HCT116 (cell line): ENCODE data around the gene GEMIN2. TPM values are rescaled to one million over a fixed set of nuclear protein-coding genes. Genes with fewer than 3 reads are reported as not detected.

Experiments used
- ATAC-seq: fragments of 200-7000 bp; cut with Tn5 transposase; 2 replicates; pipeline ENCODE4 v1.9.1; 2020; ENCODE audit warnings: mild to moderate bottlenecking, moderate library complexity
- BruUV-seq: library from RNA; stranded (reverse); fragments of 400-500 nt; replicated peaks from 2 replicates; lab custom pipeline; 2021; lab: Mats Ljungman, UMichigan
- CTCF ChIA-PET: fragments of 300-600 bp; sonication (Branson Sonifier 250); formaldehyde crosslinking; loops from one replicate; lab custom pipeline; 2021; ENCODE audit warnings: antibody characterized with exemption; lab: Charles Lee
- POLR2A ChIA-PET: fragments of 300-600, 350-600 bp; sonication (Branson Sonifier 250); formaldehyde crosslinking; loops from one replicate; lab custom pipeline; 2021; ENCODE audit warnings: antibody characterized with exemption; lab: Charles Lee
- RAD21 ChIA-PET, 2 experiments: fragments of 300-600 bp; sonication (Branson Sonifier 250); formaldehyde crosslinking; loops; one replicate each; lab custom pipeline; 2023; ENCODE audit warnings: low total read pairs in 2 of 2; ENCODE audit not compliant: uncharacterized antibody in 2 of 2, unreplicated experiment in 2 of 2, low non-redundant PET in 1 of 2; lab: Charles Lee
- DNase-seq: peaks from one replicate; pipeline ENCODE4 v3.0.0-alpha.2; 2010; ENCODE audit warnings: low read depth, low spot score
- H2AFZ ChIP-seq: fragments of 200-600 bp; shearing (Covaris generic), sonication (generic); 2 replicates; pipeline ENCODE4 v1.6.1; 2017; ENCODE audit warnings: low read depth, mixed run types, mixed read lengths, antibody characterized with exemption, low read length; ENCODE audit not compliant: poor library complexity, severe bottlenecking
- H3K27ac ChIP-seq: 2 replicates; pipeline ENCODE4 v1.5.1; 2012; ENCODE audit warnings: low read depth, low read length
- H3K27me3 ChIP-seq: fragments of 200-600 bp; sonication (generic); 2 replicates; pipeline ENCODE4 v1.6.1; 2016; ENCODE audit warnings: mixed run types, low read length, mixed read lengths; ENCODE audit not compliant: insufficient read depth
- H3K36me3 ChIP-seq, 2 experiments: fragments of 200-500 bp in 1 of 2; fragments of 200-600 bp in 1 of 2; sonication (Bioruptor generic) in 1 of 2; sonication (generic) in 1 of 2; 2 replicates each; pipeline versions ENCODE4 v1.5.1 to v1.6.1; 2014 to 2016; ENCODE audit warnings: low read length in 2 of 2, inconsistent platforms in 1 of 2, mixed read lengths in 1 of 2, mixed run types in 1 of 2; ENCODE audit not compliant: insufficient read depth in 2 of 2, control insufficient read depth in 1 of 2
- H3K4me1 ChIP-seq, 2 experiments: fragments of 200-600 bp in 1 of 2; sonication (generic) in 1 of 2; 2 replicates each; pipeline versions ENCODE4 v1.5.1 to v1.6.1; 2012 to 2017; ENCODE audit warnings: low read length in 2 of 2, inconsistent platforms in 1 of 2, mild to moderate bottlenecking in 1 of 2, mixed read lengths in 1 of 2, mixed run types in 1 of 2, moderate library complexity in 1 of 2; ENCODE audit not compliant: insufficient read depth in 2 of 2, control insufficient read depth in 1 of 2
- H3K4me2 ChIP-seq: fragments of 200-600 bp; sonication (generic); 2 replicates; pipeline ENCODE4 v1.6.1; 2017; ENCODE audit warnings: mixed run types, low read length, mixed read lengths
- H3K4me3 ChIP-seq, 2 experiments: fragments of 200-600 bp in 1 of 2; sonication (generic) in 1 of 2; replicated peaks in 1 of 2; 2 replicates each; pipeline ENCODE4 v1.5.1; 2011 to 2016; ENCODE audit warnings: low read length in 2 of 2, control low read depth in 1 of 2, low read depth in 1 of 2, mild to moderate bottlenecking in 1 of 2, mixed read lengths in 1 of 2, mixed run types in 1 of 2
- H3K79me2 ChIP-seq: fragments of 200-600 bp; sonication (generic); 2 replicates; pipeline ENCODE4 v1.6.1; 2017; ENCODE audit warnings: mild to moderate bottlenecking, mixed run types, low read length, moderate library complexity, mixed read lengths; ENCODE audit not compliant: insufficient read depth
- H3K9ac ChIP-seq: fragments of 200-600 bp; sonication (generic); 2 replicates; pipeline ENCODE4 v1.6.1; 2016; ENCODE audit warnings: low read length, mixed read lengths
- H3K9me2 ChIP-seq: fragments of 200-600 bp; sonication (generic), shearing (Covaris generic); 2 replicates; pipeline ENCODE4 v1.6.1; 2017; ENCODE audit warnings: mixed run types, mild to moderate bottlenecking, moderate library complexity; ENCODE audit not compliant: insufficient read depth
- H3K9me3 ChIP-seq, 2 experiments: fragments of 200-500 bp in 1 of 2; fragments of 200-600 bp in 1 of 2; sonication (Bioruptor generic) in 1 of 2; sonication (generic) in 1 of 2; 2 replicates each; pipeline ENCODE4 v1.6.1; 2014 to 2017; ENCODE audit warnings: low read length in 2 of 2, mixed read lengths in 2 of 2, inconsistent platforms in 1 of 2, low read depth in 1 of 2, mild to moderate bottlenecking in 1 of 2, mixed run types in 1 of 2, moderate library complexity in 1 of 2; ENCODE audit not compliant: control insufficient read depth in 1 of 2, insufficient read depth in 1 of 2
- H4K20me1 ChIP-seq: fragments of 200-600 bp; sonication (generic), shearing (Covaris generic); 2 replicates; pipeline ENCODE4 v1.6.1; 2017; ENCODE audit warnings: mixed run types, mild to moderate bottlenecking, moderate library complexity; ENCODE audit not compliant: insufficient read depth
- EZH2 ChIP-seq: fragments of 200-600 bp; sonication (generic); IDR thresholded peaks from 2 replicates; pipeline ENCODE4 v1.6.1; 2017; ENCODE audit warnings: antibody characterized with exemption, mixed run types
- EZH2phosphoT487 ChIP-seq: fragments of 200-600 bp; IDR thresholded peaks from 2 replicates; pipeline ENCODE4 v1.6.1; 2018; ENCODE audit warnings: antibody characterized with exemption, borderline replicate concordance
- JUND ChIP-seq: IDR thresholded peaks from 2 replicates; pipeline ENCODE4 v1.6.1; 2012
- POLR2AphosphoS5 ChIP-seq: IDR thresholded peaks from 2 replicates; pipeline ENCODE4 v1.6.1; 2011; ENCODE audit warnings: mild to moderate bottlenecking, low read depth, low read length, moderate library complexity
- RAD21 ChIP-seq: IDR thresholded peaks from 2 replicates; pipeline ENCODE4 v1.6.1; 2012; ENCODE audit warnings: low read depth, mild to moderate bottlenecking
- intact Hi-C: fragments of 100-400 bp; cut with micrococcal nuclease; formaldehyde crosslinking; loops from 2 replicates; pipeline ENCODE4 v1.10.0; 2022
- total RNA-seq: library from RNA; stranded (reverse); gene quantifications from one replicate; pipeline ENCODE4 v1.2.1, GENCODE V29; 2021; ENCODE audit not compliant: unreplicated experiment
- TF ChIP-seq, protein P1 (sequence below): IDR thresholded peaks from 2 replicates; pipeline ENCODE4 v1.6.1; 2012; ENCODE audit warnings: low read depth

Gene GEMIN2
- total RNA-seq, 1 experiment from 2014 or later = 27.3 TPM

DNA sequence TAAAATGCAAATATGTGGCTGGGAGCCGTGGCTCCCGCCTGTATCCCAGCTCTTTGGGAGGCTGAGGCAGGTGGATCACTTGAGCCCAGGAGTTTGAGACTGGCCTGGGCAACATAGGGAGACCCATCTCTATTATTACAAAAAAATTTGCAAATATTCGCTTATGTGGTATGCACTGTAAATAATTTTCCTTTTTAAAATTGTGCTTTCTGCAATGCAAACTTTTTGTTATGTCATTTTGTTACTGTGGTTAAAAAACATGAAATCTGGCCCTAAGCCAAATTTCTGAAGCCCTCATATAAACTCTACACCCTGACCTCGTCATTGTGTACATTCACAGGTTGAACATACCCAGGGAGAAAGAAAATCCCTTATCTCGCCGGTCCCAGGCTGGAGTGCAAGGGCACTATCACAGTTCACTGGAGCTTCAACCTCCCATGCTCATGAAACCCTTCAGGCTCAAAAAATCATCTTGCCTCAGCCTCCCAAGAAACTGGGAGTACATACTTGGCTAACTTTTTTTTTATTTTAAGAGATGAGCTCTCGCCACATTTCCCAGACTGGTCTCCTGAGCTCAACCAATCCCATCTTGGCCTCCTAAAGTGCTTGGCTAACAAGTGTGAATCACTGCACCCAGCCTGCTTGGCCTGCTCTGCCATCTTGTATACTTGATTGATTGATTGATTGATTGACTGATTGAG is 31.3 kb downstream of the GEMIN2 start:
- ChIA-PET RAD21 (no interaction called here), CTCF (no interaction called here), POLR2A (no interaction called here)
- Histone ChIP-seq H3K4me2 (no peak overlapping the region), H3K27ac (no peak overlapping the region), H4K20me1 (no peaks in the 10 kb centered on the region), H3K9me2 (no peaks in the 10 kb centered on the region), H3K27me3 (no peaks in the 10 kb centered on the region), H3K4me1 (no peaks in the 10 kb centered on the region), H3K9ac (no peak overlapping the region), H3K79me2 (no peaks in the 10 kb centered on the region), H2AFZ (no peak overlapping the region), H3K9me3 (no peaks in the 10 kb centered on the region; a peak in 1 of 4 replicates), H3K36me3 (peaks cover 12 to 15% of the 10 kb centered on the region in 2 experiments; a peak in 2 of 4 replicates), H3K4me3 (no peak overlapping the region)
- intact Hi-C loops = no loop called here
- BruUV-seq = no TSS peak
- no peak for DNase-seq
- no peak for TF ChIP-seq POLR2AphosphoS5
- TF ChIP-seq, protein P1, sequence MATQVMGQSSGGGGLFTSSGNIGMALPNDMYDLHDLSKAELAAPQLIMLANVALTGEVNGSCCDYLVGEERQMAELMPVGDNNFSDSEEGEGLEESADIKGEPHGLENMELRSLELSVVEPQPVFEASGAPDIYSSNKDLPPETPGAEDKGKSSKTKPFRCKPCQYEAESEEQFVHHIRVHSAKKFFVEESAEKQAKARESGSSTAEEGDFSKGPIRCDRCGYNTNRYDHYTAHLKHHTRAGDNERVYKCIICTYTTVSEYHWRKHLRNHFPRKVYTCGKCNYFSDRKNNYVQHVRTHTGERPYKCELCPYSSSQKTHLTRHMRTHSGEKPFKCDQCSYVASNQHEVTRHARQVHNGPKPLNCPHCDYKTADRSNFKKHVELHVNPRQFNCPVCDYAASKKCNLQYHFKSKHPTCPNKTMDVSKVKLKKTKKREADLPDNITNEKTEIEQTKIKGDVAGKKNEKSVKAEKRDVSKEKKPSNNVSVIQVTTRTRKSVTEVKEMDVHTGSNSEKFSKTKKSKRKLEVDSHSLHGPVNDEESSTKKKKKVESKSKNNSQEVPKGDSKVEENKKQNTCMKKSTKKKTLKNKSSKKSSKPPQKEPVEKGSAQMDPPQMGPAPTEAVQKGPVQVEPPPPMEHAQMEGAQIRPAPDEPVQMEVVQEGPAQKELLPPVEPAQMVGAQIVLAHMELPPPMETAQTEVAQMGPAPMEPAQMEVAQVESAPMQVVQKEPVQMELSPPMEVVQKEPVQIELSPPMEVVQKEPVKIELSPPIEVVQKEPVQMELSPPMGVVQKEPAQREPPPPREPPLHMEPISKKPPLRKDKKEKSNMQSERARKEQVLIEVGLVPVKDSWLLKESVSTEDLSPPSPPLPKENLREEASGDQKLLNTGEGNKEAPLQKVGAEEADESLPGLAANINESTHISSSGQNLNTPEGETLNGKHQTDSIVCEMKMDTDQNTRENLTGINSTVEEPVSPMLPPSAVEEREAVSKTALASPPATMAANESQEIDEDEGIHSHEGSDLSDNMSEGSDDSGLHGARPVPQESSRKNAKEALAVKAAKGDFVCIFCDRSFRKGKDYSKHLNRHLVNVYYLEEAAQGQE = no peak
- TF ChIP-seq JUND = no peak
- no peak for TF ChIP-seq RAD21
- TF ChIP-seq EZH2phosphoT487 = no peak
- TF ChIP-seq EZH2 = no peak
- no peak for ATAC-seq
